ENCODE results near the gene HNRNPCL2. TPM values are rescaled to one million over a fixed set of nuclear protein-coding genes. Genes with fewer than 3 reads are reported as not detected.

Gene HNRNPCL2
- not detected in 2 replicates for total RNA-seq

GRCh38 chr1:13116754-13117153 lies at the start of gene HNRNPCL2:
Gene HNRNPCL2 (minus strand): TSS chr1:13116854. CDS start chr1:13116400, 454 bp downstream.

GRCh38 chr1:13165531-13165930 lies 48.9 kb upstream of the HNRNPCL2 start, which contains the start of gene HNRNPCL4:
Gene HNRNPCL4 (minus strand): TSS chr1:13165631. CDS start chr1:13165467, 164 bp downstream.

DNA sequence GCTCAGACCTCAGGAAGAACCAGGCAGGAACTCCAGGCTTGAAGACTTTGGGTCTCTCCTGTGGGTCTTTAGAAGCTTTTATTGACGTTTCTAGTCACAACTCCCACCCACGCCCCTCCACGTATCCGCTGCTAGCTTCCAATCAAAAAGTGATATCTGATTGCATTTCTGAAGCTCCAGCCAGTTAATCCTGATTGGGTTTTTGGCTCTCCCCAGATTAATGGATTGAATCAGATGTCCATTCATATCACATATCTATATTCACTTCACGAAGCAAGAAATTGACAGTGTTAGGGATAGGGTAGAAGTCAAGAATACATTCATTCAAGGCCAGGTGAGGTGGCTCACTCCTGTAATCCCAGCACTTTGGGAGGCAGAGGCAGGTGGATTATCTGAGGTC lies 39.3 kb upstream of the HNRNPCL2 start, which contains the start of gene PRAMEF26:
Gene PRAMEF26 (minus strand): TSS at position 101 of the 400 bp plus-strand sequence. CDS start 2,914 bp downstream, outside the sequence.

GRCh38 chr1:13070474-13070873 lies 46.2 kb downstream of the HNRNPCL2 start, which contains the start of gene PRAMEF25:
Gene PRAMEF25 (plus strand): TSS chr1:13070774. CDS start chr1:13073694, 2,920 bp downstream.

Other genes starting within 250 kb of the HNRNPCL2 start
- not detected in 2 replicates for gene PRAMEF4, start 230.7 kb downstream of the HNRNPCL2 start, total RNA-seq
- gene PRAMEF10, start 218.6 kb downstream of the HNRNPCL2 start, total RNA-seq, result not detected in 2 replicates
- not detected in 2 replicates for gene PRAMEF7, start 200.2 kb downstream of the HNRNPCL2 start, total RNA-seq
- gene PRAMEF6, start 169.3 kb downstream of the HNRNPCL2 start, total RNA-seq, result not detected in 2 replicates
- gene PRAMEF27, start 60.3 kb downstream of the HNRNPCL2 start, total RNA-seq, result not detected in 2 replicates
- gene HNRNPCL3, start 56.1 kb downstream of the HNRNPCL2 start, total RNA-seq, result not detected in 2 replicates
- gene PRAMEF25, start 46.1 kb downstream of the HNRNPCL2 start, total RNA-seq, result not detected in 2 replicates
- gene PRAMEF26, start 39.2 kb upstream of the HNRNPCL2 start, total RNA-seq, result not detected in 2 replicates
- gene HNRNPCL4, start 48.8 kb upstream of the HNRNPCL2 start, total RNA-seq, result not detected in 2 replicates
- not detected in 2 replicates for gene PRAMEF9, start 55.0 kb upstream of the HNRNPCL2 start, total RNA-seq
- gene PRAMEF13, start 84.6 kb upstream of the HNRNPCL2 start, total RNA-seq, result not detected in 2 replicates
- gene PRAMEF18, start 109.3 kb upstream of the HNRNPCL2 start, total RNA-seq, result not detected in 2 replicates
- gene PRAMEF5, start 137.3 kb upstream of the HNRNPCL2 start, total RNA-seq, result not detected in 2 replicates
- not detected in 2 replicates for gene PRAMEF8, start 168.3 kb upstream of the HNRNPCL2 start, total RNA-seq
- not detected in 2 replicates for gene PRAMEF33, start 186.7 kb upstream of the HNRNPCL2 start, total RNA-seq
- not detected in 2 replicates for gene PRAMEF15, start 198.7 kb upstream of the HNRNPCL2 start, total RNA-seq
- gene PRAMEF14, start 230.3 kb upstream of the HNRNPCL2 start, total RNA-seq, result not detected in 2 replicates